GM19025 (cell line): ENCODE results near the gene LAMB1.
"Not testable (repeated sequence)": the region's sequence is repeated elsewhere in the genome, so short reads cannot be mapped to it uniquely, and the experiment has no call there.

Experiments
- ATAC-seq: cut with Tn5 transposase; IDR thresholded peaks from one replicate; pipeline ENCODE4 v1.9.1; 2021; ENCODE audit warnings: mild to moderate bottlenecking, low read depth, moderate library complexity; ENCODE audit not compliant: unreplicated experiment

LAMB1 gene

GRCh38 chr7:107973861-107974260, 29.1 kb downstream of the LAMB1 start:
- ATAC-seq = no peak

GRCh38 chr7:107972941-107973376, 30.0 kb downstream of the LAMB1 start:
- no peak for ATAC-seq

GRCh38 chr7:107972075-107972482, 30.9 kb downstream of the LAMB1 start:
- no peak for ATAC-seq

- ATAC-seq = no peak
These were observed 31.3 kb downstream of the LAMB1 start for GRCh38 chr7:107971613-107972012.

- no peak for ATAC-seq
These were observed 31.9 kb downstream of the LAMB1 start for GRCh38 chr7:107971100-107971499.

- no peak for ATAC-seq
These were observed 33.1 kb downstream of the LAMB1 start for GRCh38 chr7:107969856-107970255.

- no peak for ATAC-seq
These were observed 34.5 kb downstream of the LAMB1 start for GRCh38 chr7:107968449-107968848.

- ATAC-seq = no peak
These were observed 35.5 kb downstream of the LAMB1 start for GRCh38 chr7:107967420-107967819.

GRCh38 chr7:107966711-107967110, 36.2 kb downstream of the LAMB1 start:
- ATAC-seq = no peak

- no peak for ATAC-seq
These were observed 38.5 kb downstream of the LAMB1 start for GRCh38 chr7:107964510-107964909.

- no peak for ATAC-seq
These were observed 40.1 kb downstream of the LAMB1 start for GRCh38 chr7:107962817-107963216.

GRCh38 chr7:107961405-107961804, 41.6 kb downstream of the LAMB1 start:
- ATAC-seq = no peak

GRCh38 chr7:107960272-107960671, 42.7 kb downstream of the LAMB1 start:
- ATAC-seq = no peak

- no peak for ATAC-seq
These were observed 43.4 kb downstream of the LAMB1 start for GRCh38 chr7:107959527-107959898.

GRCh38 chr7:107958764-107959526, 44.0 kb downstream of the LAMB1 start:
- ATAC-seq = no peak

GRCh38 chr7:107957436-107957835, 45.5 kb downstream of the LAMB1 start:
- ATAC-seq = no peak

- not testable (repeated sequence) for ATAC-seq
These were observed 46.0 kb downstream of the LAMB1 start for GRCh38 chr7:107956950-107957349.

GRCh38 chr7:107955394-107955793, 47.6 kb downstream of the LAMB1 start:
- no peak for ATAC-seq

- no peak for ATAC-seq
These were observed 49.0 kb downstream of the LAMB1 start for GRCh38 chr7:107953924-107954303.

GRCh38 chr7:107953265-107953923, 49.6 kb downstream of the LAMB1 start:
- no peak for ATAC-seq

- no peak for ATAC-seq
These were observed 51.1 kb downstream of the LAMB1 start for GRCh38 chr7:107951896-107952295.

- no peak for ATAC-seq
These were observed 51.7 kb downstream of the LAMB1 start for GRCh38 chr7:107951172-107951787.
